IMR-90 (cell line): Measurements from ENCODE around the gene GPER1. TPM values are rescaled to one million over a fixed set of nuclear protein-coding genes. Genes with fewer than 3 reads are reported as not detected.

ENCODE experiments used
- ATAC-seq: fragments of 200-7000 bp; cut with Tn5 transposase; 2 replicates; pipeline ENCODE4 v1.9.1; 2020; ENCODE audit warnings: low read depth, mild to moderate bottlenecking, moderate library complexity
- BruUV-seq: library from RNA; stranded (reverse); fragments of 400-500 nt; replicated peaks from 2 replicates; lab custom pipeline; 2021; lab: Mats Ljungman, UMichigan
- CTCF ChIA-PET: fragments of 300-600 bp; formaldehyde crosslinking; extraction: SDS; loops from one replicate; lab custom pipeline; 2021; ENCODE audit warnings: antibody characterized with exemption; lab: Yijun Ruan, JAX
- POLR2A ChIA-PET: fragments of 300-600 bp; sonication (Branson Sonifier 250); formaldehyde crosslinking; loops from one replicate; lab custom pipeline; 2022; ENCODE audit warnings: antibody characterized with exemption; ENCODE audit not compliant: unreplicated experiment; lab: Charles Lee
- DNase-seq: peaks from one replicate; pipeline ENCODE4 v3.0.0; 2013
- H2AFZ ChIP-seq: replicated peaks from 2 replicates; pipeline ENCODE3; 2013; ENCODE audit warnings: low read length, mild to moderate bottlenecking; ENCODE audit not compliant: poor library complexity
- H2AK5ac ChIP-seq: 2 replicates; pipeline ENCODE4 v1.6.1; 2013; ENCODE audit warnings: low read depth, low read length, inconsistent platforms
- H2AK9ac ChIP-seq: replicated peaks from 2 replicates; pipeline ENCODE3; 2013; ENCODE audit warnings: mild to moderate bottlenecking, low read depth, low read length, moderate library complexity; ENCODE audit not compliant: poor library complexity
- H2BK120ac ChIP-seq: 2 replicates; pipeline ENCODE4 v1.6.1; 2013; ENCODE audit warnings: low read depth, low read length, inconsistent platforms
- H2BK15ac ChIP-seq: 3 replicates; pipeline ENCODE4 v1.6.1; 2013; ENCODE audit warnings: low read depth, low read length, inconsistent platforms
- H2BK20ac ChIP-seq: 2 replicates; pipeline ENCODE4 v1.6.1; 2013; ENCODE audit warnings: low read depth, mild to moderate bottlenecking, inconsistent platforms, low read length, moderate library complexity
- H2BK5ac ChIP-seq: 2 replicates; pipeline ENCODE4 v1.6.1; 2013; ENCODE audit warnings: mild to moderate bottlenecking, low read depth, low read length, inconsistent platforms; ENCODE audit not compliant: poor library complexity, severe bottlenecking
- H3K14ac ChIP-seq: replicated peaks from 2 replicates; pipeline ENCODE4 v1.6.1; 2013; ENCODE audit warnings: low read depth, low read length, inconsistent platforms
- H3K18ac ChIP-seq: 2 replicates; pipeline ENCODE4 v1.6.1; 2013; ENCODE audit warnings: low read depth, low read length, control low read depth
- H3K23ac ChIP-seq: 2 replicates; pipeline ENCODE4 v1.6.1; 2013; ENCODE audit warnings: low read depth, low read length, inconsistent platforms
- H3K27ac ChIP-seq: 2 replicates; pipeline ENCODE4 v1.5.1; 2013; ENCODE audit warnings: mild to moderate bottlenecking, control low read depth, low read length; ENCODE audit not compliant: insufficient read depth
- H3K27me3 ChIP-seq: 2 replicates; pipeline ENCODE4 v1.6.1; 2013; ENCODE audit warnings: low read length; ENCODE audit not compliant: control insufficient read depth, insufficient read depth
- H3K36me3 ChIP-seq: 2 replicates; pipeline ENCODE4 v1.6.1; 2013; ENCODE audit warnings: low read length, mixed read lengths; ENCODE audit not compliant: control insufficient read depth, insufficient read depth
- H3K4ac ChIP-seq: 2 replicates; pipeline ENCODE4 v1.6.1; 2013; ENCODE audit warnings: low read depth, low read length, inconsistent platforms
- H3K4me1 ChIP-seq: 2 replicates; pipeline ENCODE4 v1.6.1; 2013; ENCODE audit warnings: low read length, mixed read lengths; ENCODE audit not compliant: control insufficient read depth, insufficient read depth
- H3K4me2 ChIP-seq: 2 replicates; pipeline ENCODE4 v1.6.1; 2013; ENCODE audit warnings: low read depth, mild to moderate bottlenecking, control low read depth, low read length, moderate library complexity
- H3K4me3 ChIP-seq: 2 replicates; pipeline ENCODE4 v1.5.1; 2013; ENCODE audit warnings: low read depth, mild to moderate bottlenecking, control low read depth, low read length, moderate library complexity; ENCODE audit not compliant: insufficient read depth
- H3K56ac ChIP-seq: 2 replicates; pipeline ENCODE4 v1.6.1; 2013; ENCODE audit warnings: low read length, inconsistent platforms; ENCODE audit not compliant: insufficient read depth; ENCODE audit errors: extremely low read depth
- H3K79me1 ChIP-seq, 2 experiments: 2 replicates each; pipeline ENCODE4 v1.6.1; 2013; ENCODE audit warnings: low read length in 2 of 2, inconsistent platforms in 1 of 2, low read depth in 1 of 2
- H3K9ac ChIP-seq: 2 replicates; pipeline ENCODE4 v1.6.1; 2013; ENCODE audit warnings: low read depth, low read length, control low read depth
- H3K9me1 ChIP-seq: 2 replicates; pipeline ENCODE4 v1.6.1; 2013; ENCODE audit warnings: low read length, inconsistent platforms; ENCODE audit not compliant: insufficient read depth
- H3K9me3 ChIP-seq: 2 replicates; pipeline ENCODE4 v1.6.1; 2013; ENCODE audit warnings: low read length; ENCODE audit not compliant: control insufficient read depth, insufficient read depth
- H4K20me1 ChIP-seq: 2 replicates; pipeline ENCODE4 v1.6.1; 2013; ENCODE audit warnings: low read length, inconsistent platforms; ENCODE audit not compliant: insufficient read depth
- H4K5ac ChIP-seq: 2 replicates; pipeline ENCODE4 v1.6.1; 2013; ENCODE audit warnings: mild to moderate bottlenecking, low read depth, low read length, control low read depth
- H4K8ac ChIP-seq, 2 experiments: 2 replicates each; pipeline ENCODE4 v1.6.1; 2013; ENCODE audit warnings: low read depth in 2 of 2, low read length in 2 of 2, control low read depth in 1 of 2, inconsistent platforms in 1 of 2
- H4K91ac ChIP-seq: 2 replicates; pipeline ENCODE4 v1.6.1; 2013; ENCODE audit warnings: low read depth, low read length, inconsistent platforms; ENCODE audit not compliant: insufficient read depth
- MAFK ChIP-seq: IDR thresholded peaks from 2 replicates; pipeline ENCODE4 v1.6.1; 2012; ENCODE audit warnings: low read depth, low read length, improper control_type of control experiment
- WGBS, 2 experiments: methylation state at CpG; one replicate each; pipeline versions ENCODE4 v1.1.5 to v1.1.7; 2013; ENCODE audit warnings: missing lambda C conversion rate in 2 of 2; ENCODE audit not compliant: insufficient read length in 1 of 2; ENCODE audit errors: extremely low coverage in 2 of 2; 5-methylcytosine and 5-hydroxymethylcytosine counted together
- dilution Hi-C: fragments of 300-500 bp; cut with HindIII; formaldehyde crosslinking; loops from one replicate; pipeline ENCODE4 v1.14.3; 2018; ENCODE audit warnings: low sequenced_read_pairs; ENCODE audit not compliant: unreplicated experiment
- in situ Hi-C: fragments of 300-500 bp; cut with MboI; formaldehyde crosslinking; loops from 3 replicates; pipeline ENCODE4 v1.14.3; 2019; ENCODE audit warnings: low sequenced_read_pairs, inconsistent platforms, mixed read lengths
- intact Hi-C: fragments of 100-400 bp; cut with micrococcal nuclease; formaldehyde crosslinking; loops from 2 replicates; pipeline ENCODE4 v1.10.0; 2022
- polyA plus RNA-seq, 3 experiments: library from polyadenylated mRNA; depleted of rRNA; stranded (reverse); fragments of >200 nt; gene quantifications; 2 replicates each; pipeline ENCODE4 v1.2.3, GENCODE V29; 2012; ENCODE audit warnings: low replicate concordance in 1 of 3
- total RNA-seq: library from RNA; depleted of rRNA; stranded (reverse); fragments of >200 nt; gene quantifications from 2 replicates; pipeline ENCODE4 v1.2.3, GENCODE V29; 2012

The GPER1 gene
- total and polyA plus RNA-seq, 2 of the 4 experiments (the other 2 are of a cell fraction): 2.0 to 5.8 TPM

DNA sequence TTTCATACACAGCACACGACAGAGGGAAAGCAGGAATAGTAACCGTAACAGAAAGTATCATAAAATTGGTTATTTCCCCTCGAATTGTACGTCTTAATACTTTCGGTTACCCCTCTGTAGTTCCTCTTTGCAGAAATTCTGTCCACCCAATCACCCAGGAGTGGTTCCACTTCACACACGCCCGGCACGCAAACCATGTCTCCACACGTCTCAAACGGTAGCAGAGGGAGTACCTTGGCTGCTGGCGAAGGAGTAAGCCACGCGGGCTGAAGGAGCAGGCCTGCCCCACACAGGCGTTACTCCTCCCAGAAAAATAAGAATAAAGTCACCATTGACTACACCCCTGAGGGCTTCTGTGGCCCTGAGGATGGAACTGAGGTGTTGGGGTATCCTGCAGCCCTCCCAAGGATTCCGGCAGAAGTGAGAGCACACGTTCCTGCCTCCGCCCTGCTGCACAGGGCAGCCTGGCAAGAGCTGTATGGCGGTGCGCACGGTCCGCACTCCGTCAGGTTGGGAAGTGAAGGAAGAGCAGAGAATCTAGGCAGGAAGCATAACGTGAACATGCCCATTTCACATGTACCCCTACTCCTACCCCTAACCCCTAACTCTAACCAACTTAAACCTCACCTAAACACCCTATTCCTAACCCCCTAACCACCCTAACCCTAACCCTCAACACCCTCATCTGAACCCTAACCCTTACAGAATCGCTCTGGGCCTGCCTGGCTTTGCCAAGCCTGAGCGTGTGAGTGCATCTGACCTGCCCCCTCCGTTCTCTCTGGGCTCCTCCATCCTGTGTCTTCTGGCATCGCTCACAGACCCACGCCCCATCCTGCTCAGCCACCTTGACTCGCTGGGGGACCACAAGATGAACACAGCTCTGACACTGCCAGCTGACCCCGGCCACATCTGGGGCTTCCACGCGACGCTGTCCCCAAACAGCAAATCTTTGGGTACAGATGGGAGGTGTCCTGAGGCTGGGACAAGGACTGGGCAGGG lies 25.3 kb upstream of the GPER1 start:
- H3K9me3 ChIP-seq: no peaks in the 10 kb centered on the region
- H3K27me3 ChIP-seq: no peaks in the 10 kb centered on the region; the same call in 1 of the 2 replicates
- no peak overlapping the region for H3K4ac ChIP-seq
- H3K36me3 ChIP-seq: no peaks in the 10 kb centered on the region
- no TSS peak for BruUV-seq
- intact Hi-C loops (no loop called here), in situ Hi-C loops (loop anchor here (5.0 kb wide), 1 partner anchor 70 kb away; no protein-coding TSS in a partner anchor), dilution Hi-C loops (no loop called here)
- no peak overlapping the region for H2BK15ac ChIP-seq
- H4K91ac ChIP-seq: no peak overlapping the region
- no peak overlapping the region for H2BK120ac ChIP-seq
- DNase-seq (no peak), ATAC-seq (no peak)
- H3K18ac ChIP-seq: no peak overlapping the region
- no peak overlapping the region for H3K9ac ChIP-seq
- H4K5ac ChIP-seq: no peak overlapping the region
- H3K27ac ChIP-seq: no peak overlapping the region
- H3K23ac ChIP-seq: no peak overlapping the region
- no peak overlapping the region for H3K4me3 ChIP-seq
- no peak overlapping the region for H2BK20ac ChIP-seq
- no peak overlapping the region for H3K56ac ChIP-seq
- whole genome bisulfite sequencing, 2 experiments: 90 to 100% methylated on average over 1 to 12 of the region's 33 CpGs
- POLR2A ChIA-PET: no interaction called here
- H2AK9ac ChIP-seq: no peak overlapping the region
- H3K9me1 ChIP-seq: peaks cover 4% of the 10 kb centered on the region; the same call in 1 of the 2 replicates
- peaks cover 0 to 12% of the 10 kb centered on the region in 2 experiments; a peak in 1 of 4 replicates for H3K79me1 ChIP-seq
- H3K4me1 ChIP-seq: peaks cover 10% of the 10 kb centered on the region; the same call in 1 of the 2 replicates
- H4K20me1 ChIP-seq: peaks cover 57% of the 10 kb centered on the region
- no peak overlapping the region for H2AFZ ChIP-seq
- no peak overlapping the region for H3K4me2 ChIP-seq
- no peak overlapping the region for H2BK5ac ChIP-seq
- H4K8ac ChIP-seq: no peak overlapping the region
- CTCF ChIA-PET: interaction anchor here (1.1 to 1.3 kb wide), 2 partner anchors 69 to 70 kb away, joined by 3 read pairs; no protein-coding TSS in a partner anchor
- H2AK5ac ChIP-seq: no peak overlapping the region
- no peak for TF ChIP-seq MAFK
- H3K14ac ChIP-seq: no peak overlapping the region
